Activated CD8-positive, alpha-beta memory T cell treated with anti-CD3 and anti-CD28 coated beads for 36 hours (primary cell): Measurements from ENCODE around the gene MYBPHL. TPM values are rescaled to one million over a fixed set of nuclear protein-coding genes. Genes with fewer than 3 reads are reported as not detected.

Source experiments
- CTCF ChIA-PET: fragments of 350-600 bp; sonication (Branson Sonifier 250); formaldehyde crosslinking; loops from one replicate; lab custom pipeline; 2021; ENCODE audit warnings: antibody characterized with exemption; lab: Charles Lee
- POLR2A ChIA-PET: fragments of 350-600 bp; sonication (Branson Sonifier 250); formaldehyde crosslinking; loops from one replicate; lab custom pipeline; 2021; ENCODE audit warnings: antibody characterized with exemption; lab: Charles Lee
- total RNA-seq, 2 experiments: library from RNA; stranded (reverse); gene quantifications; one replicate each; pipeline ENCODE4 v1.2.3, GENCODE V29; 2021

The MYBPHL gene
- total RNA-seq, 2 experiments from 2014 or later: not detected

DNA sequence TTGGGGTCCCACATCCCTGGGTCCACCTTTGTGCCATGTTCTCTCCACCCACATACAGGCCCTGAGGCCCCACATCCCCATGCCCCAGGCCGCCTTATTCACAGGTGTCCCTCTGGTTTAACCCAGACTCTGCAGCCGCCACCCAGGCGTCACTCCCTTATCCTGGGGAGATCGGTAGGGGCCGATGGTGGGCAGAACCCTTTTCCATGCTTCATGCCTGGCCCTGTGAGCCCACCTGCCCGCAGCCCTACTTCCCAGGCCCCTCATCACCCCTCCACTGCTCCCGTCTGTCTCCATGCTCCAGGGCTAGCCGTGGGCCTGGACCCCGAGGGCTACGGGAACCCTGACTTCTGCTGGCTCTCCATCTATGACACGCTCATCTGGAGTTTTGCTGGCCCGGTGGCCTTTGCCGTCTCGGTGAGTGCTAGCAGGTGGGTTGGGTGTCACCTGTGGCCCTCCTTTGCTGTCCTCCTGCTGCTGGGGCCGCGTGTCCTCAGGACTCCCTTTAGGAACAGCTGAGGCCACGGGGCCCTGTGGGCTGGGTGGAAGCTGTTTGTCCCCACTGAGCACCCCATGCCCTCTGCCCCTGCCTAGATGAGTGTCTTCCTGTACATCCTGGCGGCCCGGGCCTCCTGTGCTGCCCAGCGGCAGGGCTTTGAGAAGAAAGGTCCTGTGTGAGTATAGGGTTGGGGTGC, 36.0 kb downstream of the MYBPHL start:
- CTCF ChIA-PET: no interaction called here
- POLR2A ChIA-PET: no interaction called here

DNA sequence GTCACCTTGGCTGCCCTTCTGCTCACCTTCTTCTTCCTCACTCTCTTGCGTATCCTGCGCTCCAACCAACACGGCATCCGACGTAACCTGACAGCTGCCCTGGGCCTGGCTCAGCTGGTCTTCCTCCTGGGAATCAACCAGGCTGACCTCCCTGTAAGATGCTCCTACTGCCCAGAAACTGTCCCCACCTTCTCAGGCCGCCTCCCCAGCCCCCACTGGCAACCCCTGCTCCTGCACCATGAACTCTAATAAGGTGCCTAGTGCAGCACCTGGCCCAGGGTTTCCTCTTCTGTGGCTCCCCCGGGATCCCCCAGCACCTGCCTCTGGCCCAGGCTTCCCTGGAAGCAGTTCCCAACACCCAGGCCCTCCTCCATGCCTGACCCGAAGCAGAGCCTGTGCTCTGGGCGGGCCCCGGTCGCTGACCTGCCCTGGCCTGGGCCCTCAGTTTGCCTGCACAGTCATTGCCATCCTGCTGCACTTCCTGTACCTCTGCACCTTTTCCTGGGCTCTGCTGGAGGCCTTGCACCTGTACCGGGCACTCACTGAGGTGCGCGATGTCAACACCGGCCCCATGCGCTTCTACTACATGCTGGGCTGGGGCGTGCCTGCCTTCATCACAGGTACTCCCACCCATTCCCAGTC, 36.7 kb downstream of the MYBPHL start:
- POLR2A ChIA-PET: no interaction called here
- CTCF ChIA-PET: no interaction called here

GRCh38 chr1:109269212-109269980, 37.4 kb downstream of the MYBPHL start:
- POLR2A ChIA-PET: no interaction called here
- CTCF ChIA-PET: interaction anchor here (2.0 kb wide), 1 partner anchor 263 kb away, joined by 5 read pairs; no protein-coding TSS in a partner anchor

DNA sequence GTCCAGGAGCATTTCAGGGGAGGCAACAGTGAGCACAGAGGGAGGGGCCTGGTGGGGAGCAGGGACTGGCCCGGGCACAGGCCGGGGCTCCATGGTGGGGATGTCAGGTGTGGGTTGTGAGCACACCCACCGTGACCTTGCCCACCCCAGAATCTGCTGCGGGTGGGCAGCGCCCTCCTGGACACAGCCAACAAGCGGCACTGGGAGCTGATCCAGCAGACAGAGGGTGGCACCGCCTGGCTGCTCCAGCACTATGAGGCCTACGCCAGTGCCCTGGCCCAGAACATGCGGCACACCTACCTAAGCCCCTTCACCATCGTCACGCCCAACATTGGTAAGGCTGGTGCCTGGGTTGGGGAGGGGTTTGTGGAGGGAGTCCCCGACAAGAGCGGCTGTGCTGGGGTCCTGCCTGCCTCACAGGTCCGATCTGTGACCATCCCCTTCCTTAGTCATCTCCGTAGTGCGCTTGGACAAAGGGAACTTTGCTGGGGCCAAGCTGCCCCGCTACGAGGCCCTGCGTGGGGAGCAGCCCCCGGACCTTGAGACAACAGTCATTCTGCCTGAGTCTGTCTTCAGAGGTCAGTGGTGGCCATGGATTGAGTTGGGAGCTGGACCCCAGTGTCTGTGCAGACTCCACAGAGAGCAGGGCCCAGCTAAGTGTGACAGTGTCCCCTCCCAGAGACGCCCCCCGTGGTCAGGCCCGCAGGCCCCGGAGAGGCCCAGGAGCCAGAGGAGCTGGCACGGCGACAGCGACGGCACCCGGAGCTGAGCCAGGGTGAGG, 38.2 kb downstream of the MYBPHL start:
- POLR2A ChIA-PET: no interaction called here
- CTCF ChIA-PET: interaction anchor here (2.0 to 6.4 kb wide), 2 partner anchors 10 to 264 kb away, joined by 5 to 24 read pairs; no protein-coding TSS in a partner anchor

DNA sequence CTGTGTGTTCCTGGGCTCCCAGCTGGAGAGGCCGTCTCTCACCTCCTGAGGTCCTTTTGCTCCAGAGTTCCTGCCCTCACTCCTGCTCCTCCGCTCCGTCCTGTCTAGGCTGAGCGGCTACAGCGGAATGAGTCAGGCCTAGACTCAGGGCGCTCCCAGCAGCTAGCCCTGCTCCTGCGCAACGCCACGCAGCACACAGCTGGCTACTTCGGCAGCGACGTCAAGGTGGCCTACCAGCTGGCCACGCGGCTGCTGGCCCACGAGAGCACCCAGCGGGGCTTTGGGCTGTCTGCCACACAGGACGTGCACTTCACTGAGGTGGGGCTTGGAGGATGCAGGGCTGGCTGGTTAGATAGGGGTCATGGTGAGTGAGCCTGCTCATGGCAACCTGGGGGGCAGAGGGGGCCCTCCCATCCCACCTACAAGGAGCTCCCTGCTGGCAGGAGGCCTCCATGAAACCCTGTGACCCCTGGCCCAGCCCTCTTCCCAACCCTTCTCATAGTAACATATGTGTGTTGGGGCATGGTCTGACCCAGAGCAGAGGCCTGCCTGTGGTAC, 39.0 kb downstream of the MYBPHL start:
- ChIA-PET CTCF (interaction anchor here (2.0 to 6.4 kb wide), 2 partner anchors 11 to 265 kb away, joined by 5 to 24 read pairs; no protein-coding TSS in a partner anchor), POLR2A (no interaction called here)

- ChIA-PET POLR2A (no interaction called here), CTCF (interaction anchor here (0.7 to 6.4 kb wide), 3 partner anchors 11 to 134 kb away, joined by 3 to 24 read pairs (median 4); no protein-coding TSS in a partner anchor)
These were observed 39.8 kb downstream of the MYBPHL start for GRCh38 chr1:109266965-109267364.

- ChIA-PET CTCF (interaction anchor here (1.3 to 6.4 kb wide), 4 partner anchors 13 to 267 kb away, joined by 4 to 24 read pairs (median 14); partner anchors contain the start of gene SORT1), POLR2A (no interaction called here)
These were observed 41.0 kb downstream of the MYBPHL start for GRCh38 chr1:109265741-109266330.

DNA sequence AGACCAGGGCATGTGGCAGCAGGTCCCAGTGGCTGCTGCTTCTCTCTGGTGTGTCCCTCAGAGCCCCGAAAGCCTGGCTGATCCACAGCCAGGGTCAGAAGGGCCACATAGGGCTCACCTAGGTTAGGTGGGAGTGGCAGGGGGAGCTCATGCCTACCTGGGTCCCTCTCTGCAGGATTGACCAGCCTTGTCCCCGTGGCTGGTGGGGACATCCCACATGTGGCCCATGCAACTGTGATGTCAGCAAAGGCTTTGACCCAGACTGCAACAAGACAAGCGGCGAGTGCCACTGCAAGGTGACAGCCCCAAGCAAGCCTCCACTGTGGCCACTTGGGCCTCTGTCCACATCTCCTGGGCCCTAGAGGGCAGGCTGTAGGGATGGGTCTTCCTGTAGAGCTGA, 41.8 kb downstream of the MYBPHL start:
- ChIA-PET POLR2A (no interaction called here), CTCF (interaction anchor here (2.1 to 6.4 kb wide), 3 partner anchors 13 to 268 kb away, joined by 14 to 24 read pairs (median 14); partner anchors contain the start of gene SORT1)

DNA sequence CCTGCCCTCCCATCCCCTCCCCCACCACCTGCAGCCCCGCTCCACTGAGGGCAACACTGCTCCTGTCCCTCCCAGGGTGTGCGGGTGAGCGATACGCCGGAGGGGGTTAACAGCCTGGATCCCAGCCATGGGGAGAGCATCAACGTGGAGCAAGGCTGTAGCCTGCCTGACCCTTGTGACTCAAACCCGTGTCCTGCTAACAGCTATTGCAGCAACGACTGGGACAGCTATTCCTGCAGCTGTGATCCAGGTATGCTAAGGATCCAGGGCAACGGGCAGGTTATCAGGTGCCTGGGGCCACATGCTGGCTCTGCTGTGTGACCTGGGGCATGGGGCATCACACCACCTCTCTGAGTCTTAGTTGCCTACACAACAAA, 42.4 kb downstream of the MYBPHL start:
- POLR2A ChIA-PET: no interaction called here
- CTCF ChIA-PET: interaction anchor here (0.7 to 6.4 kb wide), 4 partner anchors 14 to 268 kb away, joined by 3 to 24 read pairs (median 14); partner anchors contain the start of gene SORT1

GRCh38 chr1:109263597-109264378, 43.0 kb downstream of the MYBPHL start:
- POLR2A ChIA-PET: no interaction called here
- CTCF ChIA-PET: interaction anchor here (0.7 to 6.4 kb wide), 4 partner anchors 15 to 269 kb away, joined by 3 to 24 read pairs (median 14); partner anchors contain the start of gene SORT1

GRCh38 chr1:109263234-109263596, 43.6 kb downstream of the MYBPHL start:
- ChIA-PET POLR2A (no interaction called here), CTCF (interaction anchor here (1.6 to 6.4 kb wide), 3 partner anchors 15 to 269 kb away, joined by 5 to 24 read pairs (median 14); no protein-coding TSS in a partner anchor)

- POLR2A ChIA-PET: interaction anchor here (0.6 kb wide), 1 partner anchor 18 kb away, joined by 3 read pairs; no protein-coding TSS in a partner anchor
- CTCF ChIA-PET: interaction anchor here (1.6 to 6.4 kb wide), 2 partner anchors 16 to 270 kb away, joined by 5 to 24 read pairs; no protein-coding TSS in a partner anchor
These were observed 44.4 kb downstream of the MYBPHL start for GRCh38 chr1:109262231-109263055.

DNA sequence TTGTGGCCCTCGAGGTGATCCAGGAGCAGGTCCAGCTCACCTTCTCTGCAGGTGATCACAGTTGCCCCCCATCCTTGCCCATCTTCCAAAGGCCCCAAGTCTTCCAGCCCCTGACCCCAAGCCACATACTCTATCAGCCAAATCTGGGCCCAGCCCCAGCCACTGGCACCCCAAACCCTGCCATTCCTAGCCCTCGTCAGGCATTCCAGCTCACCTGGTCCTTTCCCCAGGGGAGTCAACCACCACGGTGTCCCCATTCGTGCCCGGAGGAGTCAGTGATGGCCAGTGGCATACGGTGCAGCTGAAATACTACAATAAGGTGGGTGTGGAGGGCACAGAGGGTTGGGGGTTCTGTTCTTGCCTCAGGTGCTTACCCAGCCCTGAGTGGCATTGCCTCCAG, 45.2 kb downstream of the MYBPHL start:
- ChIA-PET POLR2A (no interaction called here), CTCF (interaction anchor here (1.6 kb wide), 1 partner anchor 271 kb away, joined by 5 read pairs; no protein-coding TSS in a partner anchor)

- ChIA-PET CTCF (no interaction called here), POLR2A (no interaction called here)
These were observed 45.8 kb downstream of the MYBPHL start for GRCh38 chr1:109261006-109261405.

- POLR2A ChIA-PET: no interaction called here
- CTCF ChIA-PET: no interaction called here
These were observed 46.9 kb downstream of the MYBPHL start for GRCh38 chr1:109259674-109260557.
